HG03064 (cell line): ENCODE measurements around the gene AMMECR1.
"Not testable (repeated sequence)": the region's sequence is repeated elsewhere in the genome, so short reads cannot be mapped to it uniquely, and the experiment has no call there.

ENCODE experiments used
- ATAC-seq: cut with Tn5 transposase; IDR thresholded peaks from one replicate; pipeline ENCODE4 v1.9.1; 2021; ENCODE audit warnings: low read depth; ENCODE audit not compliant: unreplicated experiment

The AMMECR1 gene

GRCh38 chrX:110265661-110266060, 52.2 kb downstream of the AMMECR1 start:
- ATAC-seq: no peak

GRCh38 chrX:110259117-110259516, 58.8 kb downstream of the AMMECR1 start:
- no peak for ATAC-seq

- no peak for ATAC-seq
Measured at GRCh38 chrX:110258552-110258951, 59.3 kb downstream of the AMMECR1 start.

GRCh38 chrX:110257889-110258288, 60.0 kb downstream of the AMMECR1 start:
- ATAC-seq: no peak

- no peak for ATAC-seq
Measured at GRCh38 chrX:110252711-110253110, 65.2 kb downstream of the AMMECR1 start.

- no peak for ATAC-seq
Measured at GRCh38 chrX:110251961-110252360, 65.9 kb downstream of the AMMECR1 start.

- no peak for ATAC-seq
Measured at GRCh38 chrX:110251526-110251925, 66.4 kb downstream of the AMMECR1 start.

GRCh38 chrX:110250847-110251246, 67.0 kb downstream of the AMMECR1 start:
- ATAC-seq: no peak

GRCh38 chrX:110248578-110248977, 69.3 kb downstream of the AMMECR1 start:
- ATAC-seq: no peak

- ATAC-seq: no peak
Measured at GRCh38 chrX:110245011-110245410, 72.9 kb downstream of the AMMECR1 start.

- ATAC-seq: no peak
Measured at GRCh38 chrX:110242371-110242770, 75.5 kb downstream of the AMMECR1 start.

GRCh38 chrX:110241816-110242215, 76.1 kb downstream of the AMMECR1 start:
- no peak for ATAC-seq

GRCh38 chrX:110238259-110238658, 79.6 kb downstream of the AMMECR1 start:
- ATAC-seq: not testable (repeated sequence)

- not testable (repeated sequence) for ATAC-seq
Measured at GRCh38 chrX:110231485-110231884, 86.4 kb downstream of the AMMECR1 start.

GRCh38 chrX:110229497-110230111, 88.3 kb downstream of the AMMECR1 start:
- ATAC-seq: not testable (repeated sequence)

GRCh38 chrX:110228453-110228852, 89.4 kb downstream of the AMMECR1 start:
- no peak for ATAC-seq

- ATAC-seq: no peak
Measured at GRCh38 chrX:110226931-110227330, 91.0 kb downstream of the AMMECR1 start.

GRCh38 chrX:110224926-110225617, 92.8 kb downstream of the AMMECR1 start:
- ATAC-seq: no peak

- no peak for ATAC-seq
Measured at GRCh38 chrX:110222497-110223257, 95.2 kb downstream of the AMMECR1 start.

GRCh38 chrX:110219920-110220319, 98.0 kb downstream of the AMMECR1 start:
- no peak for ATAC-seq

- ATAC-seq: no peak
Measured at GRCh38 chrX:110218591-110218990, 99.3 kb downstream of the AMMECR1 start.

- ATAC-seq: no peak
Measured at GRCh38 chrX:110216027-110216426, 101.9 kb downstream of the AMMECR1 start.
